ENCODE measurements around the gene NDUFAF7.
"Not testable (repeated sequence)": the region's sequence is repeated elsewhere in the genome, so short reads cannot be mapped to it uniquely, and the experiment has no call there.

GRCh38 chr2:37225129-37225528, 6.3 kb upstream of the NDUFAF7 start:
- not testable (repeated sequence) for TF ChIP-seq TAF1 (IDR thresholded peaks at IDR 0.05; ENCODE audit: borderline replicate concordance, low read depth, low read length); SMC3 (IDR thresholded peaks at IDR 0.05; ENCODE audit: low read depth, low read length); RFX5 (IDR thresholded peaks at IDR 0.05; ENCODE audit: low read length); CHD2 (IDR thresholded peaks at IDR 0.05; ENCODE audit: low read length, partially characterized antibody); JUND (IDR thresholded peaks at IDR 0.05); TEAD4 (IDR thresholded peaks at IDR 0.05; ENCODE audit: borderline replicate concordance, insufficient read depth)
- TF ChIP-seq, protein P1, sequence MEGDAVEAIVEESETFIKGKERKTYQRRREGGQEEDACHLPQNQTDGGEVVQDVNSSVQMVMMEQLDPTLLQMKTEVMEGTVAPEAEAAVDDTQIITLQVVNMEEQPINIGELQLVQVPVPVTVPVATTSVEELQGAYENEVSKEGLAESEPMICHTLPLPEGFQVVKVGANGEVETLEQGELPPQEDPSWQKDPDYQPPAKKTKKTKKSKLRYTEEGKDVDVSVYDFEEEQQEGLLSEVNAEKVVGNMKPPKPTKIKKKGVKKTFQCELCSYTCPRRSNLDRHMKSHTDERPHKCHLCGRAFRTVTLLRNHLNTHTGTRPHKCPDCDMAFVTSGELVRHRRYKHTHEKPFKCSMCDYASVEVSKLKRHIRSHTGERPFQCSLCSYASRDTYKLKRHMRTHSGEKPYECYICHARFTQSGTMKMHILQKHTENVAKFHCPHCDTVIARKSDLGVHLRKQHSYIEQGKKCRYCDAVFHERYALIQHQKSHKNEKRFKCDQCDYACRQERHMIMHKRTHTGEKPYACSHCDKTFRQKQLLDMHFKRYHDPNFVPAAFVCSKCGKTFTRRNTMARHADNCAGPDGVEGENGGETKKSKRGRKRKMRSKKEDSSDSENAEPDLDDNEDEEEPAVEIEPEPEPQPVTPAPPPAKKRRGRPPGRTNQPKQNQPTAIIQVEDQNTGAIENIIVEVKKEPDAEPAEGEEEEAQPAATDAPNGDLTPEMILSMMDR (IDR thresholded peaks at IDR 0.05): not testable (repeated sequence)

All from SK-N-SH (cell line).